ENCODE measurements around the gene VASH1.

DNA sequence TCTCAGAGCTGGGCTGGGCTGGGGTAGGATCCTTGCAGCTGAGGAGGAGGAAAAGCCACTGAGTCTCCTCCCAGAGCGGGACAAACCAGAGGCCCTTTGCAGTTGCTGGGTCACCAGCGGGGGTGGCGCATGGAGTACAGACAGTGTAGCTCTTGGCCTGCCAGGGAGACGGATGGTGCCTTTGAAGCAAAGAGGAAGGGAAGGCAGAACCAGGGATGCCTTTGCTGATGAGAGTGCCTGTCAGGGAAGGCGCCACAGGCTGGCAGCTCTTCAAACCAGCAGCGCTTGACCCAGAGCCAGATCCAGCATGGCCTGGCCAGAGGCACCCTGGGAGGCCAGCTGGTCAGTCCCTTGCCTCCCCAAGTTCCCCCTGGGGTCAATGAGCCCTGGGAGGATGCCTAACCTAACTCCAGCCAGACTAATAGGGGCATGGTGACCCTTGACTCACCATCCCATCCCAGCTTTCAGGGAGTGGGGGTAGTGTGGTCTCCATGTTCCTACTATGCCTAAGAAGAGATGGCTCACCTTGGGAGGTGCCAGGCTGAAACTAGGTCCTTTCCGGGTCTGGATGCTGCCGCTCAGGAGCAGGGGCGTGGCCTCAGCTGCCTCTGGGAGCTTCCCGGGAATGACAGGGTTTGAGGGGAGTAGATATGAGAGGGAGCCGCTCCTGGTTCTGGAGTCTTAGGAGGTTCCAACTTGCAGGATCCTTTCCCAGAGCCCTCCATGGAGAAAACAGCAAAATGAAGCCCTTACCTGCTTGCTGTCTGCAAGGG lies 19.8 kb downstream of the VASH1 start:
- TF ChIP-seq POLR2AphosphoS5 (IDR thresholded peaks at IDR 0.05; ENCODE audit: low read depth, low read length) (no peak), POLR2A (IDR thresholded peaks at IDR 0.05; ENCODE audit: low read depth, low read length) (no peak), TAF1 (IDR thresholded peaks at IDR 0.05; ENCODE audit: low read depth, low read length) (no peak)

Data from GM12891 (cell line).